CD1c-positive myeloid dendritic cell (primary cell): ENCODE results near the gene OR13J1.
A peak's percentile ranks its signal among the peaks of the same experiment; 100 is the strongest.

Source experiments
- DNase-seq: peaks from one replicate; pipeline ENCODE4 v3.0.0-alpha.2; 2016; ENCODE audit errors: extremely low spot score

Gene OR13J1

DNA sequence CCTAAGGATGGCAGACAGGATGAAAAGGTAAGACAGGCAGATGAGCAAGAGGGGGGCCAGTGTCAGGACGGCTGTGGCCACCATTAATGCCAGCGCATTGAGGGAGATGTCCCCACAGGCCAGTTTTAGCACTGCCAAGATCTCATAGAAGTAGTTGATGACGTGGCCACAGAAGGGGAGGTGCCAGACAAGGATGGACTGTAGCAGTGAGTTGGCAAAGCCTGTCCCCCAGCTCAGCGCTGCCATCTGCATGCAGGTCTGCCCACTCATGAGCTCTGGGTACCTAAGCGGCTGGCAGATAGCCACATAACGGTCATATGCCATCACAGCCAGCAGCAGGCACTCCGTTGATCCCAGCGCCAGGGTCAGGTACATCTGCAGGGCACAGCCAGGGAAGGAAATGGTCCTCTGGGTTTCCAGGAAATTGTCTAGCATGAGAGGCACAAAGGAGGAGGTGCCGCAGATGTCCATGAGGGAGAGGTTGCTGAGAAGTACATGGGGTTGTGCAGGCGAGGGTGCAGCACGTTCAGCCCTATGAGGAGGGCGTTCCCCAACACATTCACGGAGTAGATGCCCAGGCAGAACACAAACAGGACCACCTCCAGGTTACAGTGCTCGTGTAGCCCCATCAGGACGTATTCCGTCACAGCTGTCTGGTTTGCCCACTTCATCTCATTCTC lies 10.8 kb downstream of the OR13J1 start:
- peak; percentile 19 for DNase-seq

DNA sequence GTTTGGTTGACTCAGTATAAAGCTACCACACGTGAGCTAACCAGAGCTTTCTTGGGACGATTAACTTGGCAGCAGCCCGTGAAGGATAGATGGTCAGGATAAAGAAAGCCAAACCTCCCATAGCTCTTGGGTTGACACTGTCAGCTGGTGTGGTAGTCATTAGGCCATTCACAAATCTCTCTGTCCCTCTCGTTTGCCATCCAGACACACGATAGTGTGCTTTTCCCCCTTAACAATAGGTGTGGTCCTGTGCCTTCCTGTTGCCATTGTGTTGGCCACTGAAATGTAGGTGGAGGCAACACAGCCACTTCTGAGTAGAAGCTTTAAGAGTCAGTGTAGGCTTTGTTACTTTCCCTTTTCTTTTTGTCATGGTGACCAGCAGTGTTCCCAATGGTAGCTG lies 11.7 kb downstream of the OR13J1 start:
- no peak for DNase-seq

DNA sequence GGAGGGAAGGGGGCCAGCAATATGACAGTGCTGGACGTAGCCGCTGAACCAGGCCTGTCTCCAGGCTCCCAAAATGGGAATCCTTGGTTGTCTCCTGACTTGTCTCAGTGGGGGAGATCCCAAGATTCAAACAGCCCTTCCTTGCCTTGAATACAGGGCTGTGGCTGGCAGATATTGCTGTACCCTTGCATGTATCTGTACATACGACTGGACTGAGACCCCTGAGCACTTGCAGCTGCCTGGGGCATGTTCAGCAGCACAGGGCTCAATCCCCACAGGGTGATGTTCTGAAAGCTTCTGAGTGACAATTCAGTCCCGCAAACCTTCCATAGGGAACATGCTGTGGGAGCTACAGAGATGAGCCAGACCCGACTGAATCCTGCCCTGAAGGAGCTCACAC lies 13.3 kb downstream of the OR13J1 start:
- no peak for DNase-seq

DNA sequence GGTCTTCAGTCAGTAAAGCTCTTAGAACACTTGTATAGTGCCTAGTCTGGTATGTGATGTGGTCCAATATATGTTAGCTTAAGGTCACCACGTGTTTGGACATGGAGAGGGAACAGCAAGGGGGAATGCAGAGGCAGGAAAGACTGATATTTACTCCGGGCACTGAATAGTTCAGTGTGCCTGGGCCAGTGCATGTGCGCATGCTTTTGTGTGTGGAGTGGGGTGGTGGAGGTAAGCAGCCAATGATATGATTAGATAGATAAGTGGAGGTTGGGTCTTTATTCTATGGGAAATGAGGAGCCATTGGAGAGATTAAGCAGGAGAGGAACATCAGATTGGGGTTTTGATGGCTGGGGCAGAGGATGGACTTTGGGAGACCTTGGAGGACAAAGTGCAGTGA lies 14.0 kb downstream of the OR13J1 start:
- no peak for DNase-seq

DNA sequence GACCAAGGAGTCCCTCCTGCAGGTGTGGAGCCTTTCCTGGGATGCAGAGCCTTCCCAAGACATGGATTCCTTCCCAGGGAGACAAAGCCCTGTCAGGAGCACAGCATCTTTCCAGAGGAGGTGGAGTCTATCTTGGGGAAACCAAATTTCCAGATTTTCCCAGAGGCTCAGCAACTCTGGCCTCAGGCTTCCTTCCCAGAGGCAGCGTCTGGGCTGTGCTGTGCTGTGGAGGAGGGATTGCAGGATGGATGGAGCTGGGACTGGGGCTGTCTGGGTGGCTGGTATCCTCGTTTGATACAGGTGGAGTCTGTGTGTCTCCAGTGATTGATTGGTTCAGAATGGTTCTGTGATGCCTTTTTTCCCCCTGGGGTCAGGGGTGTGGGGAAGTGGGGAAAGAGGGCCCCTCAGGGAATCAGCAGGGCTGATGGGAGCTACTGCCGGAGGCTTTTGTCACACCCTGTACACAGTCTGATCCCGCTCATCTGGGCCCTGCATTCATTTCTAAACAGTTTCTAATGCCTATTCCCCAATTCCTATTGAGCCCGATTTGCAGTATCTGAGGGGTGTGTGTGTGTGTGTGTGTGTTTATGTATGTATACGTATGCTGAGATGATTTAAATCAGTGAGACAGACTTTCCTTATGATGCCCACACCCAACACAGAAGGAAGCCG lies 16.0 kb downstream of the OR13J1 start:
- DNase-seq = no peak

DNA sequence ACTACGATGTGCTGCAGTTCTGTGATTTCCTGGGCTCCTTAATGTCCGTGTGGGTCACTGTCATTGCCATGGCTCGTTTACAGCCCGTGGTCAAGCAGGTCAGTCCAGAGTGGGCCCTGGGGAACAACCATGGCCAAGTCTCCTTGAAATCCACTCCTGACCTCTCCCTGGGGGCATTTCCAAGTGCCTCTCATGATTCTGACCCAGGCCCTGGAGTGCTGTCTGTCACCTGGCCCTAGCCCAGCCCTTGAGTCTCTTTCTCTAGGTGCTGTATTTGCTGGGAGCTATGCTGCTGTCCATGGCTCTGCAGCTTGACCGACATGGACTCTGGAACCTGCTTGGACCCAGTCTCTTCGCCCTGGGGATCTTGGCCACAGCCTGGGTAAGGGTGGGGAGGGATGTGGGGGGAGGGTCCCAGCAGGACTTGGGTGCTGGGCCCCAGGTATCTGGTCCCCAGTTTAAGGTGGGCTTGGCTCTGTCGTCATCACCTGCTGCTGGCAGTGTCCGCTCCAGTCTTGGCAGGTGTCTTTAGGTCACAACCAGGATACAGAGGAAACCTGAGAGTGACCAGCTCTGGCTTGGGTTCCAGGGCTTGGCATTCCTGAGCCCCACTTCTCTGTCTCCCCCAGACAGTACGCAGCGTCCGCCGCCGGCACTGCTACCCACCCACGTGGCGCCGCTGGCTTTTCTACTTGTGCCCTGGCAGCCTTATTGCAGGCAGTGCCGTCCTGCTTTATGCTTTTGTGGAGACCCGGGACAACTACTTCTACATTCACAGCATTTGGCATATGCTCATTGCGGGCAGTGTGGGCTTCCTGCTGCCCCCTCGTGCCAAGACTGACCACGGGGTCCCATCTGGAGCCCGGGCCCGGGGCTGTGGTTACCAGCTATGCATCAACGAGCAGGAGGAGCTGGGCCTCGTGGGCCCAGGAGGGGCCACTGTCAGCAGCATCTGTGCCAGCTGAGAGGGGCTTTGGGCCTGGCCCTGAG lies 17.0 kb downstream of the OR13J1 start:
- DNase-seq = no peak

DNA sequence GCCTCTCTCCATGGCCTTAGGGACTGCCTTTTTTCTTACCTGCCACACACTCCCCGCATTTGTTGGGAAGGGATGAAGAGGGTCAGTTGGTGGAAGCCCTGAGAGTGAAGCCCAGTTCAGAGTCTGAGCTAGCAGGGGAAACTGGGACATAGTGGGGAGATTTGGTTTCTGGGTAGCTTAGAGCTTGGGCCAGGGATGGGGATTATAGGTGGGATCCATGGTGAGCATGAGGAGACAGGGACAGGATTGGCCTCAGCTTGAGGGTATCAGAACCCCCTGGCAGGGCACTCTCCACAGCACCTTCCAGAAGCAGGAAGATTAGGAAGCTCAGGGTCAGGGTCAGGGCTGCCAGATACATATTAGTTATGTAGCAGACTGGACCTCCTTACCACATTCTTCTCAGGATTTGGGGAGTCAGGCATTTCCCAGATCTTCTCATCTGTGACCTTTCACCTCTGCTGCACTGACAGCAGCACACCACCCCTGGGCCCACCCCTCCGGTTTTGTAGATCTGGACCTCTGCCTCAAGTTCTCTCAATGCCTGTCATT lies 17.9 kb downstream of the OR13J1 start:
- no peak for DNase-seq

DNA sequence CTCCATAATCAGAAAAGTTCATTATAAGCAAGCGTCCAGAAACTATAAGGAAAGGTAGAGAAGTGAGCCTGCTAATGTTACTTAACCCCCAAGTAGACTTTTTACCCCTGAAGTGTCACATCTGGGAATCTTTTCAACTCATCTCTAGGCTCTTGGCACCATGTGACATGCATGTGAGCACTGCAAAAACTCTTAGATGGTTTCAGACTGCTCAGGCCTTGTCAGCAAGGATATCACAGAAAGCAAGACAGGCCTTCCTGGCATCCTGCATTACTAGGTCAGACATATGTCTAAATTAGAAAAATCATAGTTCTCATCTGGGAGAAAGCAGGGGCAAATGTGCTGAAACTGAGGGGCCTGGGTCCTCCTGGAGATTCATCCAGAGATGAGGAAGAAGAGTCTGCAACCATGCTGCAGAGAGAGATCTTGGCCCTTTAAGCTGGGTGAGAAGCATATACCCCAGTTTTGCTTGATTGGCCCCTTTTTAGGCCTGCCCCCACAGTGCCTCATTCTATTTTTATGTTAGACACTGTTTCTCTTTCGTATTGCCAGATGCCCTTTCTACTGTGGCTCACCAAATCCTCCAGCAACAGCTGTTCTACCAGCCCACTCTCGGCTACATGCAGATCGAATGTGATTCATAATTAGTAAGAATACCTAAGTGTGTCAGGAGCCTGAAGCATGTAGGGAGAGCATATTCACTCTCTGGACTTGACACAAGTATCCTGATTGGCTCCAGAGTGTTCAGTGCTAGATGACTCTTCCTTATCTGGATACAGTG lies 22.2 kb downstream of the OR13J1 start:
- peak; percentile 9 for DNase-seq

DNA sequence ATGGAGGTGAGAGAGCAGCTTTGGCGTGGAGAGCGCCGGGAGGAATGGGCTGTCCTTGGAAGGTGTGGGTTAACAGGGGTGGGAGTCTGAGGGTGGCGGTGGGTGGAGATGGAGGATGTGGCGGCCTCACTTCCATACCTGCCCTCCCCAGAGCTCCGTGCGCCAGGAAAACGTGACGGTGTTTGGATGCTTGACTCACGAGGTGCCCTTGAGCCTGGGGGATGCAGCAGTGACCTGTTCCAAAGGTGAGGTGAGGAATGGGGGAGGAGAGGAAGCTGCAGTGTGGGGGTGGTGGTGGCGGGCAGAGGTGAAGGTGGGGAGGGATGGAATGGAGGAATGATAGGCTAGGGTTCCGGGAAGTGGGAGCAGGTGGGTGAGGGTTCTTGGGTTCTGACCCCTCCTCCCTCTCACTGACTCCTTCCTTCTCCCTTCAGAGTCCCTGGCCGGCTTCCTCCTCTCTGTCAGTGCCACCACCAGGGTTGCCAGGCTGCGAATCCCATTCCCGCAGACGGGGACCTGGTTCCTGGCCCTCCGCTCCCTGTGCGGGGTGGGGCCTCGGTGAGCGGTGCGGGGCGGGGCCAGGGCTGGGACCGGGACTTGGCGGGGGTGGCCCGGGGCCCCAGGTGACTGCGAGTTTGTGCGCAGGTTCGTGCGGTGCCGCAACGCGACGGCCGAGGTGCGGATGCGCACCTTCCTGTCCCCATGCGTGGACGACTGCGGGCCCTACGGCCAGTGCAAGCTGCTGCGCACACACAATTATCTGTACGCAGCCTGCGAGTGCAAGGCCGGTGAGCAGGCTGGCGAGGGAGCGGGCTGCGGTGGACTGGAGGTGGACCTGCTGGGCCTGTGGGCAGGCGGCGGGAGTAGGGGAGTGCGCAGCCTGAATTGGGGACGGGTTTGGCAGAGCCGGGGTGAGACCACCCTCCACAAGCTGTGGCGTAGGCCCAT lies 24.1 kb downstream of the OR13J1 start:
- DNase-seq = peak; percentile 15

DNA sequence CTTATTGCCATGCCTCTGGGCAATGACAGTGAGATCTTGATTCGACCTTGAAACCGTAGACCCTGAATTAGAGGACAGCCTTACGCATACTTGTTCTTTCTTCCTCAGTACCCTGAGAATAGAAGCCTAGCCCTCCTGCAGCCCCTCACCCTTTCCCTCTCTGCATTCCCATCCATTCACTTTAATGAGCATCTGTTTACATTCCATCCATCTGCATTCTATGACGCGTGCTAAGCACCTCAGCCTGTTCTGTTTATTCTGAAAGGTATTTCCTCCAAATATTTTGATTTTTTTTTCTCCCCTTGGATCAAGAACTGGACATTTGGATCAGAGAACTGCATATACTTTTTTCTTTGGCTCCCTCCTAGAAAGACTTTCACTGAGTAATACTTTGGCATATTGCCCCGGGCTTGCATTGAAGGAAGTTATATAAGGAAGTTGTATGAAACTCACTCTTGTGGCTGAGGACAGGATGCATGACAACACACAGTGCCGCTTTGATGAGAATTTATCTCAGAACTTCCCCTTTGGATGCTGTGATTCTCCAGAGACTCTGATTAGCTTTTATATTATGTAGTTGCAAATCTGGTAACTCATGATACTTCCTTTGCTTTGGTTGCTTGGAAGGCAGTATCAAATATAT lies 25.5 kb downstream of the OR13J1 start:
- peak; percentile 94 for DNase-seq

DNA sequence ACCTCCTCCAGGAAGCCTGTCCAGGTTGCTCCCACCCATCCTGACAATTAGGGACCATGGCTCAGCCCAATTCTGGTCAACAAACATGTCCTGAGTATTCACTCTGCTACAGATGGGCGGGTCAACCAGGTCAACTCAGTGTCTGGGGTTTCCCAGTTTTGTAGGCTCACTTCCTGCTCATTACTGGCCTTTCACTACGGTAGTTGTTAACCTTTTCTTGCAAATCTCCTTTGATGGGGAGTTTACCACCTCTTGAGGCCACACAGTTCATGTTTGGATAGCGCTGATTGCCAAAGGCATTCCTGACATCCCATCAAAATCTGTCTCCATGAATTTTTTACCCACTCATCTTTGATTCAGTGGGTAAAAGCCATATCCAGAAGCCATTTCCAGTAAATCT lies 27.4 kb downstream of the OR13J1 start:
- DNase-seq = peak; percentile 60

DNA sequence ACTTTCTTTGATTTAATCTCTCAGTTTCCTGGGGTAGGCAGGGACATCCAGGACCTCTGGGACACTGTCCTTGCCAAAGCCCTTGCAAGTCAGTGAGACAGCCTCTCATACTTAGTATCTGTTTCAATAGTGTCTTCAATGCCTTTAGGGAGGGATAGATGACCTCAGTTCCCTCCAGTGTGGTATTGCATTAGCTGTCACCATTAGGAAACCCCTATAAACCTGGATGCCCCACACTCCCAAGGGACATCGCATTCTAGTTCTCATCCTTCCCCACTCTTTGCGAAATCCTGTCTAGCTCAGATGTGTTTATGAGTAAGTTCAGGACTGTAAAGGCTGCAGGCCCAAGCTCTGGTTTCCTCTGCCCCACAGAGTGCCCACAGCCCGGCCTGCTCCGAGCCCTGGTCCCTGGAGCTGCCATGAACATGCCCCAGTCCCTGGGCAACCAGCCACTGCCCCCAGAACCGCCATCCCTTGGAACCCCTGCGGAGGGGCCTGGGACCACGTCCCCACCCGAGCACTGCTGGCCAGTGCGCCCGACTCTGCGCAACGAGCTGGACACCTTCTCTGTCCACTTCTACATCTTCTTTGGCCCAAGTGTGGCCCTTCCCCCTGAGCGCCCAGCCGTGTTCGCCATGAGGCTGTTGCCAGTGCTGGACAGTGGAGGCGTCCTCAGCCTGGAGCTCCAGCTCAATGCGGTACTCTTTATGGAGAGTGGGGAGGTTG lies 28.0 kb downstream of the OR13J1 start:
- no peak for DNase-seq

DNA sequence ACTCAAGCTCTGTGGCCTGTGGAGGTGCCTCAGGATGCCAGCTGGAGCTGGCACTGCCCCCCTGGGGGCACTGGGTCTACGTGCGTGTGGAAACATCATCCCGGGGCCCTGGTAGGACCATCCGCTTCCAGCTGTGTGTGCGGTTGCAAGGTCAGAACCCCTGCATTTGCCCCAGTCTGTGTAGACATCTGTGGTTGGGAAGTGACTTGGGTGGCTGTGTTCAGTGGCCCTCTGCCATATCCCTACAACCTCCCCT lies 28.6 kb downstream of the OR13J1 start:
- no peak for DNase-seq

DNA sequence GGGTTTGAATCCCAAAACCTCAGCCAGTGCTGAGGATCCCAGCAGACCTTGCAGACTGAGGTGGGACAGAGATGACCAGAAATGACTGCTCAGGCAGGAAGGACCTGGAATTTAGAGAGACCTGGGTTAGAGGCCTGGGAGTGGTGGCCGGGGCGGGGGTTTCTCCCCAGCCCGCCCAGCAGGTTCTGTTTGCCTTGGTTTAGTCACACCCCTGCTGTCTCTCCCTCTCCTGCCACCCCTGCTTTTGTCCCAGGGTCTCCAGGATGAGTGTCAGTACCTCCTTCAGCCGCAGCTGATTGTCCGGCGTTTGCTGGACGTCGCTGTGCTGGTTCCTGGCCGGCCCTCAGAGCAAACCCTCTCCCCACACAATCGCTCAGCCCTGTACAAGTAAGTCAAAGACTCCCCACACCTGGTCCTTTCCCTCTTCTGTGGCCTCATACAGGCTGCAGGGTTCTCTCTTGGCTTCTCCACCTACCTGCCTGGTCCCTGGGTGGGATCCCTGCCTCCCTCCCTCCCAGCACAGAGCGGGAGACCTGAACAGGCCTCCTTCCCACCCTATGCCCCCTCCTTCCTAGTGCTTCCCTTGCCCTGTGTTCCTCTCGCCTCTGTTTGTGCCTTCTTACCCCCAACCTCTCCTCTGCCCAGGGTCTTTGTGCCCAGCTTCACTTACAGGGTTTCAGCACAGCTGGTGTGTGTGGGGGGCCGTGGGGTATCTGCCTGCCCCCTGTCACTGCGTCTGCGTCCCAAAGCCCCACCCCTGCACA lies 29.1 kb downstream of the OR13J1 start:
- no peak for DNase-seq

DNA sequence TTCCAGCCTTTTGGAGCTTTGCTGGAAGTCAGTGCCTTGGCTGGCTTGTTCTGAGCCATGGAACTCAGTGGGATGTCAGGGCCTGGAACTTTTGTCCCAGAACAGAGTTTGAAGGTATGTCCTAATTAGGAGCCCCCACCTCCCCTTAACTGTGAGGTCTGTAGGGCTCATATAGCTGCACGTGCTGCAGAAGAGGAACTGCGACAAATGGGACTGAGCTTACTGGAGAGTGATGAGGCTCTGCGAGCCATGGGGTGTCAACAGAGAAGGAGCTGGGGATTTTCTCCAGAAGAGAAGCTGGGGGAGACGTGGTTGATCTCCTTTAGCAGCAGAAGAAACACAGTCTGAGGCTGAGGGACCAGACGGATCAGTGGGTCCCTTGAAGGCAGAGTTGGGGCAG lies 30.3 kb downstream of the OR13J1 start:
- peak; percentile 42 for DNase-seq

DNA sequence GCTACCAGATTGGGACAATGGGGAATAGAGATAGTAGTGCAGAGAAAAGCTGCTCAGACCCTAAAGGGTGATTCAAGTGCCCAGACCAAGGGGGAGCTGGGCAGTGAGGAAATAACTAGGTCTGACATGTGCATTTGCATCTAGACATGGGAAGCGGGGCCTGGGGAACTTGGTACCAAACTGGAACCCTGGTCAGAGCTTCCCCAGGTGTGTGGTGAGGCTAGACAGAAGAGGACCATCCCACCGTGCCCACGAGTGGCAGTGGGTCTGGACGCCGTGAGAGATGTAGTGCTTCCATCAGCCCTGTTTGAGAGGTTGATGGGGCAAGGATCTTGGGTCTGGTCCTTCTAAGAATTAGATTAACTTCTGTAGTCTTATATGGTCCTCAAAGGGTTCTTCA lies 33.6 kb downstream of the OR13J1 start:
- DNase-seq = no peak

DNA sequence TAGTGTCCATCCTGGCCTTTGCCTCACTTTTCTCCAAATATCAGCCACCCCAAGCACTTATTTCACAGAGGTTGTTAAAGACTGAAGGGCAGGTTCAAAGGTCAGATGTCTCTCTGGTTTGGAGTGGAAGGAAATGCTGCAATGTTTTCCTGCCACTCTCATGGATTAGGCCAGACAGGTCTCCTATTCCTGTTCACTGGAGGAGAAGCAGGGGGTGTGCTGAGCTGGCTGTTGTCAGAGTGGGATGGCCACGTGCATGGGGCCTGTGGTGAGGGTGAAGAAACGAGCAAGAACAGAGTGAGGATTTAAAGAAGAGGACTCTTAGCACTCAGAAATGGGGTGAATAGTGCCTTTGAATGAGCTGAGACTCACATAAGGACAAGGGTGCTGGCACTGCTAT lies 34.4 kb downstream of the OR13J1 start:
- no peak for DNase-seq

DNA sequence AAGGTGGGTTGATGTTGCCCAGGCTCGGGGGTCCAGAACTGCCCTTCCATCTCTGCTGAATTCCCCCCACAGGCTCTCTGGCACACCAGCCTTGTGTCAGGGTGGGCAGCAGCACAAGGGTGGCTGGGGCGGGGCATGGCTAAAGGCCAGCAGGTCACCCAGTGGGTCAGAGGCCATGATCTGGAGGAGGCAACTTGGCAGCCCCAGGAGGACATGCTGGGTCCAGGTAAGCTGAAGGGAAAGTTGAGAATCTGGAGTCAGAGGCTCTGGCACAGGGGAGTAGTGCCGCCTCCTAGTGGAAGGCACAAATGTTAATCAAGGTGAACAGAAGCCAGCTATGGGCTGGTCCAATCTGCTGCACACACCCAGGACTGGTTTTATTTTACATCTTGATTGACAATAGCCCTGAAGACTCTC lies 35.0 kb downstream of the OR13J1 start:
- no peak for DNase-seq
